Activated CD4-positive, alpha-beta memory T cell treated with anti-CD3 and anti-CD28 coated beads for 36 hours (primary cell): ENCODE data around the gene MAFB. TPM values are rescaled to one million over a fixed set of nuclear protein-coding genes. Genes with fewer than 3 reads are reported as not detected.

Experiments
- CTCF ChIA-PET: fragments of 350-600 bp; sonication (Branson Sonifier 250); formaldehyde crosslinking; loops from one replicate; lab custom pipeline; 2021; ENCODE audit warnings: antibody characterized with exemption, inconsistent platforms; lab: Charles Lee
- POLR2A ChIA-PET: fragments of 350-600 bp; sonication (Branson Sonifier 250); formaldehyde crosslinking; loops from one replicate; lab custom pipeline; 2021; ENCODE audit warnings: antibody characterized with exemption; lab: Charles Lee
- DNase-seq: peaks from one replicate; pipeline ENCODE4 v3.0.0-alpha.2; 2020
- H3K27ac Mint-ChIP-seq: one replicate; pipeline ENCODE4 v1.8.0; 2021; ENCODE audit warnings: mixed read lengths
- H3K27me3 Mint-ChIP-seq: one replicate; pipeline ENCODE4 v1.8.0; 2021; ENCODE audit warnings: mixed read lengths
- H3K36me3 Mint-ChIP-seq: one replicate; pipeline ENCODE4 v1.8.0; 2021; ENCODE audit warnings: mixed read lengths
- H3K4me1 Mint-ChIP-seq: one replicate; pipeline ENCODE4 v1.8.0; 2021; ENCODE audit warnings: low read depth, mixed read lengths
- H3K4me3 Mint-ChIP-seq: one replicate; pipeline ENCODE4 v1.8.0; 2021; ENCODE audit warnings: mild to moderate bottlenecking, mixed read lengths
- H3K9me3 Mint-ChIP-seq: one replicate; pipeline ENCODE4 v1.8.0; 2021; ENCODE audit warnings: mixed read lengths
- intact Hi-C: fragments of 100-400 bp; cut with micrococcal nuclease; formaldehyde crosslinking; loops from one replicate; pipeline ENCODE4 v1.15.1; 2023
- total RNA-seq, 2 experiments: library from RNA; stranded (reverse); gene quantifications; one replicate each; pipeline ENCODE4 v1.2.3, GENCODE V29; 2021

MAFB gene
- total RNA-seq, 2 experiments from 2014 or later: not detected

DNA sequence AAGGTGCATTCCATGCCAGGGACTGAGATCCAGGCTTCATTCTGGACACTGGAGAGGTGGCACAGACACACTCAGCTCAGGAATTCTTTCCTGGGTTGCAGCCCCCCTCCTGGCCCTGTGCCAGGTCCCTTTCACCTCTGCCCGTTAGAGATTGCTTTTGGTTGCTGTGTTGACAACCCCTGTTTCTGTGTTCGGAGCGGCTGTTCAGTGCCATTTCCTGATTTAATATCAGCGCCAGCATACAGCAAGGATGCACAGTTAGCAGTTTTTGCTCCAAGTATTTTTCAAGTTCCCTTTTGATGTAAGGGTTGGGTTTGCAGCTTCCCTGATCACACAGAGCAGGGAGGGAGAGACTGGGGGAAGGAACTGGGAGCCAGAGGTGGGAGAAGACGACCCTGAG is 8.5 kb upstream of the MAFB start:
- Mint-ChIP-seq H3K36me3 (no peaks in the 10 kb centered on the region), H3K4me1 (no peaks in the 10 kb centered on the region), H3K9me3 (no peaks in the 10 kb centered on the region), H3K27me3 (peaks cover 32% of the 10 kb centered on the region), H3K4me3 (no peak overlapping the region), H3K27ac (no peak overlapping the region)
- ChIA-PET POLR2A (no interaction called here), CTCF (no interaction called here)
- DNase-seq: no peak
- intact Hi-C loops: no loop called here

DNA sequence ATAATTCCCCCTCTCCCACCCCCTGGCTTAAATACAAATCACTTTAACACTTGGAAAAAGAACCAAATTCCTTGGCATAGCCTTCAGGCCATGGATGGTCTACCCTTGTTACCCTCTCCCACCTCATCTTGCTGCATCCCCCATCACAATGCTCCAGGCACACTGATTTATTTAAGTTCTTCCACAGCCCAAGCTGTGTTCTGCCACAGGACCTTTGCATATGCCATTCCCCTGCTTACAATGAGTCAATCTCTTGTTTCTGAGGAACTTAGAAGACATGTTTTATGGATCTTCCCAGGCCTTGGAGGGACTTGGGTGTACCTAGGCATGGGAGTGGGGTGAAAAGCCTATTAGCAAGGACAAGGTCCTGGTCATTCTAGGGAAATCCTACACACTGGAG is 6.2 kb upstream of the MAFB start:
- Mint-ChIP-seq H3K4me1 (peaks cover 1% of the 10 kb centered on the region), H3K4me3 (no peak overlapping the region), H3K27ac (no peak overlapping the region), H3K27me3 (peaks cover 51% of the 10 kb centered on the region), H3K9me3 (no peaks in the 10 kb centered on the region), H3K36me3 (no peaks in the 10 kb centered on the region)
- POLR2A ChIA-PET: no interaction called here
- no peak for DNase-seq
- CTCF ChIA-PET: interaction anchor here (0.6 kb wide), 1 partner anchor 1431 kb away, joined by 3 read pairs; no protein-coding TSS in a partner anchor
- intact Hi-C loops: no loop called here

DNA sequence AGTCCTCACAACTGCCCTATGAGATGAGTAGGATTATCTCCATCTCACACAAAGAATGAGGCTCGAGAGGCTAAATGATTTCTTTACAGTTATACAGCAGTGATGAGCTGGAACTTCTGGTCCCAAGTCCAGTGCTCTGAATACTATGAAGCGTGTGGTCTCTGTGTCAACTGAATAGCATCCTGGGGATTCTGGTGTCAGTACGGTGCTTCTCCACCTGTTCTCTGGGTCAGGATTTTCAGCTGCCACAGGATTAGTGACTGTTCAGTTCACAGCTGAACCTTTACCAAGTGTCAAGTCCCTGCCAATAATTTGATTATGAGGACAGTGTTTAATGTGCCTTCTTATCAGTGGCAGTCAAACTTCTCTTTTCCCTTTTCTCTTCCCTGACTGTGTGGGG is 5.2 kb upstream of the MAFB start:
- H3K4me3 Mint-ChIP-seq: no peak overlapping the region
- intact Hi-C loops: no loop called here
- no peaks in the 10 kb centered on the region for H3K36me3 Mint-ChIP-seq
- POLR2A ChIA-PET: no interaction called here
- no peaks in the 10 kb centered on the region for H3K9me3 Mint-ChIP-seq
- no peak overlapping the region for H3K27ac Mint-ChIP-seq
- no peak for DNase-seq
- CTCF ChIA-PET: no interaction called here
- peaks cover 60% of the 10 kb centered on the region for H3K27me3 Mint-ChIP-seq
- peaks cover 8% of the 10 kb centered on the region for H3K4me1 Mint-ChIP-seq

DNA sequence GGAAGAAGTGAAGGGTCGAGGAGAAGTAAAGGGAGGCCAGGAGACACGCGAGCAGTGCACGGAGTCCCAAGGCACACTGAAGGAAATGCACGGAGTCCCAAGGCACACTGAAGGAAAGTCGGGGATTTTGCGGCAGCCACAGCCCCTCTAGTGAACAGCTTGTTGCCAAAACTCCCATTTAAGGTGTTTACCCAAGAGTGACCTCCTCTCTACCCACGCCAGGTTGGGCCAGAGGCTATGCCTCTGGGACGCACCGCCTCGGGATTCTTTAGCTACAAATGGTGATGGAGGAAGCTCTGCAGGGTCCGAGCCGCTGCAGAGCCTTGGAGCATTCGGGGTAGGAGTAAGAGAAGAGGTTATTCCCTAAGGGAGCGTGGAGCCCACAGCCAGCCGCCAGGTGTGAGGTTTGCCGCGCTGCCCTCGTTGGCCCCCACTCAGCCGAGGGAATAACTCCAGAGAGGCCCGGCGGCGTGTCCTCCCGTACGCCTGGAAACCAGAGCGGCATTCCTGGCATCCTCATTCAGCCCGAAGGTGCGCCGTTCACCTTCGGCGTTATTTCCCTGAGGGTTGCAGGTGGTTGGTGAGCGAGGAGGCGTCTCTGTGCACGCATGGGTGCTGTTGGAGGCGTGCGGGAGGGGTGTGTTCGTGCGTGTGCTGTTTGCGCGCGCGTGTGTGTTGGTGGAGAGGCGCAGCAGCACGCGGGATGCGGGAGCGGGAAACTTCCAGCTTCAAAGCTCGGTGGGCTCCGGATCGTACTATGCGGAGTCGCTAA is 3.4 kb upstream of the MAFB start:
- intact Hi-C loops: no loop called here
- Mint-ChIP-seq H3K36me3 (no peaks in the 10 kb centered on the region), H3K27me3 (peaks cover 68% of the 10 kb centered on the region), H3K4me1 (peaks cover 13% of the 10 kb centered on the region), H3K27ac (no peak overlapping the region), H3K4me3 (no peak overlapping the region), H3K9me3 (no peaks in the 10 kb centered on the region)
- POLR2A ChIA-PET: no interaction called here
- CTCF ChIA-PET: no interaction called here
- no peak for DNase-seq

DNA sequence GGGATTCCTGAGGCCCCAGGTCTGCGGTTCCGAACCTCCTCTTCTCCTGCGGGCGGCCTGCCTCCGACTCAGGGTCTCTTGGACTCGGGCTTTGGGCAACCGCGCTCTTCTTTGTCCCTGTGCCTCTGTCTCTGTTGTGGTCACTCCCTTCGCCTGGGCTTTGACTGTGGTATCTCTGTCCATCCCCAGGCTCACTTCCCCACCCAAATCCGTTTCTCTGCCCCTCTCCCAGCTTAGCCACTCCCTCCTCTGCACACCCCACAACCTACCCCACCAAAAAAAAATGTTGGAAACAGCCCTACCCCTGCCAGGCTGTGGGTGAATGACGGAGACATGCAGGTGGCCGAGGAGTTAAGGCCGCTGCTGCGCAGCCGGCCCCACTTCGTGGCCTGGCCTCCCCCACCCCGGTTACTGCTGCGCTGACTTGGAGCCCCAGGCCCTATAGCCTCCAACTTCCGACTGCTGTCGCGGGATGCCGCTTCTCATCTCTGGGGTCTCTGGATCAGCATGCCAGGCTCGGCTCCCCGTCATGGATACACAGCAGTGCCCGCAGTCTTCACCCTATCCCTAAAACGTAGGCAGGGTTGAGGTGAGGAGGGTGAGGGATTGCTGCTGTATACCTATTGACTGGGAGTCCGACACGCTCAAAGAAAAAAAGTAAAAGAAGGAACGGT is 2.7 kb upstream of the MAFB start:
- Mint-ChIP-seq H3K36me3 (no peaks in the 10 kb centered on the region), H3K27me3 (peaks cover 73% of the 10 kb centered on the region), H3K9me3 (no peaks in the 10 kb centered on the region), H3K4me3 (no peak overlapping the region), H3K4me1 (peaks cover 13% of the 10 kb centered on the region), H3K27ac (no peak overlapping the region)
- ChIA-PET POLR2A (no interaction called here), CTCF (no interaction called here)
- intact Hi-C loops: no loop called here
- no peak for DNase-seq

DNA sequence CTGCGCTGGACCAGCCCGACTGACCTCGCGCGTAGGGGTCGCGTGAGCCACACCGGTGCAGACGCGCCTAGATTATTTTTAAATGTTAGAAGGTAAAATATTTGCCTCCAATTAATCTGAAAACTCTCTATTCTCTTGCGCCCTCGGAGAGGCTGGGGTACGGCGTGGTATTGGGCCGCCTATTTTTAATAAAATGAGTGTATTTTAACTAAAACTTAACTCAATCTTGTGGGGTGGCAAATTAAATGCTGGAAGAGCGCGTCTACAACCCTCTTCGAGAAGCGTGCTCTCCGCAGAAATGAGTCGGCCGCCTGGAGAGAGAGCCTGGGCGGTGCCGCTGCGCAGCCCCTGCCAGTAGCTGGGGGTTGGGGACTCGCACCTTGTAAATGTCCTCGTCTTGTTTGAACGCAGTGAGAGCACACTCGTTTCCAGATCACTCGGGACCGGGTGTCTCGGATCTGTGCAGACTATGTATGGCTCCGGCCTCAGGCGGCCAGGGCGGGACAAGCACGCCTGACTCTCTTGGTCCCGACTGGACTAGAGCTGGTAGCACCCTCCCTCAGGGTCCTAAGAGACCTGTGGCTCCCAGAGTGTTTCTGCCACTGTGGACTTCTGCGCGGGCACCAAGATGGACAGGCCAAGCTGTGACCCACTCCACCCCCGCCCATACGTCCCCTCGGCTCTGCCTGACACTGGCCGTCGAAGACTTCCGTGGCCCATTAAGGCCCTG is 2.0 kb upstream of the MAFB start:
- intact Hi-C loops: no loop called here

DNA sequence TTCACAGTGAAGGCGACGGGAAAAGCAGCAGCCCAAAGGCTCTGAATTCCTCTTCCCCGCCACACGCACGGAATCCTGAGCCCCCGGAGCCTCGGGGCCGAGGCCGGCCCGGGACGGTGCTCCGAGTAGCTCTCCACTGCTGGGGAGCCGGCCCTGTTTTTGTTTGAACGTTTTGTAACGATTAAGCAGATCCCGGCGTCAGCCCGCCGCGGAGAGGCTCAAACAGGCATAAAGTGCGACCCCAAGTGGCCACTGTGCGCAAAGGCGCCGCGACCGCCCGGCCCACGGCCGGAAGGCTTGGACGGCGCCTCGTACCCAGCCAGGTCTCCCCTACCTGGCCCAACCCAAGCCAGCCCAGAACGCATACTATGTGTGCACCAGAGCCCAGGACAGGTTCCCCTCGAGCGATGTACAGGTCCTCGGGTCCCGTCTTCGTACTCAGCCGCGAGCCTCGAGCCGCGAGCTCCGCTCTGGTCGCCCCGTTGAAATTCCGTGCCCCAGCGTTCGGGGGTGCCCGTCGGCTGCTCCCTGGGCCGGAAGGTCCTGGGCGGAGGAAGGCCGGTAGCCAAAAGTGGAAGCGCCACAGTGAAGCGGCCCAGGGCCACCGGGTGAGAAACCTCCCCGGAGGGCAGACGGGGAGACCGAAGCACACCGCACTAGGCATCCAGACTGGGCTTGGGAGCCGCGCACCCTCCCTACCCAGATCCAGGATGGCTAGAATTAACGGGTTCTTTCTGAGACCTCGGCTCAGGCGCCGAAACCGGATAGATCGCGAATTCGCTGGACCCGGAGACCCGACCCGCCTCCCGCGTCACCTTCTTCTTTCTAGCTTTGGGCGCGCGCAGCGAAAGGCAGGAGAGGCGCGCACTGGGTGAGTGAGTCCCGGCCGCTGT is 1.2 kb upstream of the MAFB start:
- CTCF ChIA-PET: interaction anchor here (0.6 to 2.3 kb wide), 7 partner anchors 9 to 1421 kb away, joined by 3 to 7 read pairs (median 4); no protein-coding TSS in a partner anchor
- H3K36me3 Mint-ChIP-seq: no peaks in the 10 kb centered on the region
- DNase-seq: peak; percentile 82
- POLR2A ChIA-PET: no interaction called here
- peaks cover 78% of the 10 kb centered on the region for H3K27me3 Mint-ChIP-seq
- H3K9me3 Mint-ChIP-seq: no peaks in the 10 kb centered on the region
- intact Hi-C loops: loop anchor here (10.0 kb wide), 1 partner anchor 1425 kb away; no protein-coding TSS in a partner anchor
- peak overlapping the region; percentile 64 for H3K4me3 Mint-ChIP-seq
- H3K4me1 Mint-ChIP-seq: peaks cover 13% of the 10 kb centered on the region
- H3K27ac Mint-ChIP-seq: no peak overlapping the region

More for the DNA sequence above, 2.0 kb upstream of the MAFB start:
- H3K4me1 Mint-ChIP-seq: peaks cover 13% of the 10 kb centered on the region
- no peak for DNase-seq
- peaks cover 76% of the 10 kb centered on the region for H3K27me3 Mint-ChIP-seq
- ChIA-PET CTCF (interaction anchor here (1.0 to 2.3 kb wide), 5 partner anchors 9 to 1422 kb away, joined by 3 to 7 read pairs (median 5); no protein-coding TSS in a partner anchor), POLR2A (no interaction called here)
- no peak overlapping the region for H3K27ac Mint-ChIP-seq
- no peaks in the 10 kb centered on the region for H3K9me3 Mint-ChIP-seq
- H3K36me3 Mint-ChIP-seq: no peaks in the 10 kb centered on the region
- no peak overlapping the region for H3K4me3 Mint-ChIP-seq

DNA sequence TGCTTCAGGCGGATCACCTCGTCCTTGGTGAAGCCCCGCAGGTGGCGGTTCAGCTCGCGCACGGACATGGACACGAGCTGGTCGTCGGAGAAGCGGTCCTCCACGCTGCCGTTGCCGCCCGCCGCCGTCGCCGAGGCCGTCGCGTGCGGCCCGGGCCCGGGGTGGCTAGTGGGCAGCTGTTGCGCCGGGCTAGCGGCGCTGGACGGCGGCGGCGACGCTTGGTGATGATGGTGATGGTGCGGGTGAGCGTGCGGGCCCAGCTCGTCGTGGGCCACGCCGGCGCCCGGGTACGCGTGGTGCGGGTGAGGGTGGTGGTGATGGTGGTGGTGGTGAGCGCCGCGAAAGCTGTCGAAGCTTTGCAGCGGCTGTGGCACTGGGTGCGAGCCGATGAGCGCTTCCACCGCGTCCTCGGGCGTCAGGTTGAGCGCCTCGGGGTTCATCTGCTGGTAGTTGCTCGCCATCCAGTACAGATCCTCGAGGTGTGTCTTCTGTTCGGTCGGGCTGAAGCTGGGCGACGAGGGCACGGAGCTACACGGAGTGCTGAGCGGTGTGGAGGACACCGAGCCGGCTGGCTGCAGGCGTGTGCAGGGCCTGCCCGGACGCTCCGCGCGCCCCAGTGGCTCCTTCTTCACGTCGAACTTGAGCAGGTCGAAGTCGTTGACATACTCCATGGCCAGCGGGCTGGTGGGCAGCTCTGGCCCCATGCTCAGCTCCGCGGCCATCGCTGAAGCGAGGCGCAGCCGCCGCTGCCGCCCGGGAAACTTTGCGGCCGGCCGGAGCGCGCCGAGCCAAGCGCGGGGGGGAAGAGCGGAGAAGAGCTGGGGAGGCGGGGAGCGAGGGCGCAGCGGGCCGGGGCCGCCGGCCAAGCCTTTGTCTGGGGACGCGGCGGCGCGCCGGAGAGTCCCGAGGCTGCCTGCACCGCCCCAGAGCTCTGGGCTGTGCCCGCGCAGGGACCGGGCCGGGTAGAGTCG is 622 bp downstream of the MAFB start:
- no peak for DNase-seq
- no peaks in the 10 kb centered on the region for H3K9me3 Mint-ChIP-seq
- peak overlapping the region; percentile 57 for H3K4me3 Mint-ChIP-seq
- H3K27ac Mint-ChIP-seq: no peak overlapping the region
- H3K27me3 Mint-ChIP-seq: peaks cover 80% of the 10 kb centered on the region
- H3K36me3 Mint-ChIP-seq: no peaks in the 10 kb centered on the region
- ChIA-PET POLR2A (no interaction called here), CTCF (interaction anchor here (0.6 to 2.3 kb wide), 6 partner anchors 10 to 1422 kb away, joined by 3 to 7 read pairs (median 4); no protein-coding TSS in a partner anchor)
- intact Hi-C loops: loop anchor here (10.0 kb wide), 1 partner anchor 1424 kb away; no protein-coding TSS in a partner anchor
- peaks cover 13% of the 10 kb centered on the region for H3K4me1 Mint-ChIP-seq

DNA sequence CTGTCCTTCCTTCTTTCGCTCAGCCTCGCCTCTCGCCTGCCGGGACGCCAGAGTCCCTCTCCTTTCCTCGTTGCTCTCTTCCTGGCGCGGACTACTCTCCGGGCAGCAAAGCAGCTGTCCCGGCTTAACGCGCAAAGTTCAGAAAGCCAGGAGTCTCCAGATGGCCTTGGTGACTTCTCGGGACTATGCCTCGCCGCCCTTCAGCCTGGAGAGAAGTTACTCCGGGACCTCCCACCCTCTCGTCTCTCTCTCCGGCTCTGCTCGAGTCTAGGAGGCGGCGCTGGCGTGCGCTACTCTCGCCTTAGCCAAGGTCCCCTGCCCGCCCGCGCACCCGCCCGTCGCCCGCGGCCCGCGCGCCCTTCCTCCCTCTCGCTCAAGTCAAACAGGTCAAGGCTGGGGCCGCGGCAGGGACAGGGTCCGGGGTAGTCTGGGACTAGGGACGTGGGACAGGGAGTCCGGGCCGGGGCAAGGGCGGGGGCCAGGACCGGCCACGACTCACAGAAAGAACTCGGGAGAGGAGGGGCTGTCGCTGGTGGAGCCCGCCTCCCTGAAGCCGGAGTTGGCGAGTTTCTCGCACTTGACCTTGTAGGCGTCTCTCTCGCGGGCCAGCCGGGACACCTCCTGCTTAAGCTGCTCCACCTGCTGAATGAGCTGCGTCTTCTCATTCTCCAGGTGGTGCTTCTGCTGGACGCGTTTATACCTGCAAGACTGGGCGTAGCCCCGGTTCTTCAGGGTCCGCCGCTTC is 1.5 kb downstream of the MAFB start:
- no peak for DNase-seq
- Mint-ChIP-seq H3K4me1 (peaks cover 16% of the 10 kb centered on the region), H3K9me3 (no peaks in the 10 kb centered on the region), H3K36me3 (no peaks in the 10 kb centered on the region), H3K4me3 (no peak overlapping the region), H3K27ac (no peak overlapping the region), H3K27me3 (peaks cover 79% of the 10 kb centered on the region)
- ChIA-PET POLR2A (no interaction called here), CTCF (interaction anchor here (1.0 kb wide), 1 partner anchor 276 kb away, joined by 4 read pairs; no protein-coding TSS in a partner anchor)
- intact Hi-C loops: loop anchor here (10.0 kb wide), 1 partner anchor 1423 kb away; no protein-coding TSS in a partner anchor

DNA sequence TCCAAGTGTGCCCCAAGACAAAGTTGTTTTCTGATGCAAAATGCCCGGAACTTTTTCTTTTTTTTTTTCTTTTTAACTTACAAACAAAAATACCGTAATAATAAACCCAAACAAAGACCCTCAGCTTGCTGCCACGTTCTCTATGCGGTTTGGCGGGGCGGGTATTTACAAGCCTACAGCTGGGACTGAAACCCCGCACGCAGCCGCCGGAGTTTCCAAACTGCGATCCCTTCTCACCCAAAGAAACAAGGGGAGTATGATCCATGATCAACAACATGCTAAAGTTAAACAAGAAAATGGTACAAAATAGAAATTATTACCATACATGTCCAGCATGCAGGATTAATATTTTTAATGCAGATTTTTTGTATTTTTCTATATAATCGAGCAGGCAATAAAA is 2.1 kb downstream of the MAFB start:
- ChIA-PET POLR2A (no interaction called here), CTCF (no interaction called here)
- Mint-ChIP-seq H3K27me3 (peaks cover 79% of the 10 kb centered on the region), H3K4me3 (no peak overlapping the region), H3K27ac (no peak overlapping the region), H3K36me3 (no peaks in the 10 kb centered on the region), H3K4me1 (peaks cover 16% of the 10 kb centered on the region), H3K9me3 (no peaks in the 10 kb centered on the region)
- intact Hi-C loops: loop anchor here (10.0 kb wide), 1 partner anchor 1422 kb away; no protein-coding TSS in a partner anchor
- no peak for DNase-seq
